HT1080 (cell line): ENCODE data around the gene SBNO1. TPM values are rescaled to one million over a fixed set of nuclear protein-coding genes. Genes with fewer than 3 reads are reported as not detected.
"Not testable (repeated sequence)": the region's sequence is repeated elsewhere in the genome, so short reads cannot be mapped to it uniquely, and the experiment has no call there.

ENCODE experiments used
- DNase-seq: peaks from one replicate; pipeline ENCODE4 v3.0.0-alpha.2; 2015; ENCODE audit warnings: low read depth
- polyA plus RNA-seq, 2 experiments: library from polyadenylated mRNA; depleted of rRNA; stranded (reverse); fragments of >200 nt; gene quantifications; 2 replicates each; pipeline ENCODE4 v1.2.3, GENCODE V29; 2015
- total RNA-seq: library from RNA; depleted of rRNA; stranded (reverse); fragments of >200 nt; shearing (Covaris generic); gene quantifications from 2 replicates; pipeline ENCODE4 v1.2.3, GENCODE V29; 2014; rRNA removed

SBNO1 gene
- 24.0 and 29.0 TPM in 2 replicates for total RNA-seq
- polyA plus RNA-seq (2015; cell fraction: cytosol; rRNA removed): 15.8 and 21.8 TPM in 2 replicates
- polyA plus RNA-seq (2015; cell fraction: nucleus; rRNA removed): 26.8 and 27.6 TPM in 2 replicates

- DNase-seq: peak; percentile 27
Measured at GRCh38 chr12:123364532-123365024, at the start of gene SBNO1. Gene SBNO1, minus strand, starts transcription at chr12:123364847. Its CDS starts 14,406 bp downstream, at chr12:123350441.

GRCh38 chr12:123410041-123410412 is 45.4 kb upstream of the SBNO1 start:
- no peak for DNase-seq

GRCh38 chr12:123409284-123410040 is 44.8 kb upstream of the SBNO1 start:
- not testable (repeated sequence) for DNase-seq

- not testable (repeated sequence) for DNase-seq
Measured at GRCh38 chr12:123408619-123409018, 44.0 kb upstream of the SBNO1 start.

GRCh38 chr12:123407934-123408333 is 43.3 kb upstream of the SBNO1 start:
- not testable (repeated sequence) for DNase-seq

- not testable (repeated sequence) for DNase-seq
Measured at GRCh38 chr12:123407269-123407668, 42.6 kb upstream of the SBNO1 start.

DNA sequence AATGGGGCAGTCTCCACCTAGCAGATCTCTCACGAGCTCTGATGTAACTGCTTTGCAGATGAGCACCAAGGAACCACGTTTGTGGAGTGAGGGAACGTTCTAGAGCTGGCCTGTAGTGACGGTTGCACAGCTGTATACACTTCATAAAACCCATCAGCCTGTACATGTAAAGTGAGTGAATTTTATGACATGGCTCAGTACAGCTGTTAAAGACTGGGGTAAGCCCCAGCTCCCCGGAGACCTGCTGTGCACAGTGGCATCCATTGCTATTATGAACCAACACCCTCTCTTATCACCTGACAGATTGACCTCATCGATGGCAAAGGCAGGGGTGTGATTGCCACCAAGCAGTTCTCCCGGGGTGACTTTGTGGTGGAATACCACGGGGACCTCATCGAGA is 39.9 kb upstream of the SBNO1 start:
- no peak for DNase-seq

- no peak for DNase-seq
Measured at GRCh38 chr12:123401753-123402683, 37.4 kb upstream of the SBNO1 start.

DNA sequence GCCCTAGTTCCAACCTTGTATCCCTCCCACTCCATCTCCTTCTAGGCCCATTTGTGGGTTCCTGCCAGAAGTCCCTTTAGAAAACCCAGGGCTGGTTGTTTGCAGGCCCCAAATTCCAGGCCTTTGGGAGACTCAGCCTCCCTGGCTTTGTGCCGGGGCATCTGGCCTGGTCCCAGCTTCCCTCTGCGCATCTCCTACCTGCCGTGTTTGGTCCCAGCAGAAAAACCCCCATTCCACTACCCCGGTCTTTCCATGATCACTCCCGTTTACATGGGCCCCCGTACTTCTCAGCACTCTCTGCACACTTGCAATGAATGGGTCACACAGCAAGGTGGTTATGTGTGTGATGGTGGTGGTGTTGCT is 34.6 kb upstream of the SBNO1 start:
- DNase-seq: no peak

GRCh38 chr12:123398550-123399254 is 34.1 kb upstream of the SBNO1 start:
- DNase-seq: no peak

GRCh38 chr12:123398177-123398549 is 33.5 kb upstream of the SBNO1 start:
- DNase-seq: no peak

DNA sequence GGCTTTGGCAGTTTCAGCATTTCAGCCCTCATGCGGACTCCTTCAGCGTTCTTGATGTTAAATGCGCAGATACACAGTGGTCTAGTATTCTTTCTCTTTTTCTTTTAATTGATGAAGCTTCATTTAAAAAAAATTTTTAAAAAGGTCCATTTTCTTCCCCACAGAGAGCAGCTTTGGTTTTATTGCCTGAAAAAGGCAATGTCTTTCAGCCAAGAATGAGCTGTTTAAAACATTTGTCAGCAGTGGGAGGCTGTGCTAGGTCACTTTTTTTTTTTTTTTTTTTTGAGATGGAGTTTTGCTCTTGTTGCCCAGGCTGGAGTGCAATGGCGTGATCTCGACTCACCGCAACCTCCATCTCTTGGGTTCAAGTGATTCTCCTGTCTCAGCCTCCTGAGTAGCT is 32.8 kb upstream of the SBNO1 start:
- no peak for DNase-seq

- DNase-seq: no peak
Measured at GRCh38 chr12:123396954-123397353, 32.3 kb upstream of the SBNO1 start.

DNA sequence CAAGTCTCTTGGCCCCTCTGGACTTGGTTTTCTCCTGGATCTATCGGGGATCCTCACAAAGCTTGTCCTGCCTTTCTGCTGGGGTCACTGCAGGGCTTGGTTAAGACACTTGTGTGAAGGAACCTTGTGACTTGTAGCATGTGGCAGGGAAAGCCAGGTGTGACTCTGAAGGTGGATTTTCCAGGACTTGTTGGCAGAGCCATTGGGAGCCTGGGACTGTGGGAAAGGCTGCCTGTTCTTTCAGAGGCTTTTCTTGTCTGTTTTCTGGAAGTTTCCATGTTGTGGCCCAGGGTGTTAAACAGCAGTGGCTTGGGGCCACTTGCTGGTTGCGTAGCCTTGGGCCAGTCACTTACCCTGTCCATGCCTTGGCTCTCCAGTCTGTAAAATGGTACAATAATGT is 31.9 kb upstream of the SBNO1 start:
- DNase-seq: no peak

DNA sequence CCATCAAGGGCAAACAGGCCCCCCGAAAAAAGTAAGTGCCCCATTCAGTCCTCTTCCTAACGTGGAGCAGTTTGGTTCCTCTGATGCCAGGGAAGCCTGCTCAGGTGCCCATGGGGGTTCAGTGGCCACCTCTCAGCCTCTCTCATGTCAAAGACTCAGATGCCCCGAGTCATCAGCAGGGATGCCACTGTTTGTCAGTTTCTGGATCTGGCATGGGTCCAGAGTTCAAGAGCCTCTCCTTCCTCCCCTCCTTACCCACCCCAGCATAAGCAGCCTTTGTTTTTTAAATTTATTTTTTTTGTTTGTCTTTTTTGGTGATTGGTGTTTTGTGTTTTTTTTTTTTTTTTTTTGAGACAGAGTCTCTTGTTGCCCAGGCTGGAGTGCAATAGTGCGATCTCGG is 30.6 kb upstream of the SBNO1 start:
- DNase-seq: no peak

GRCh38 chr12:123393747-123394146 is 29.1 kb upstream of the SBNO1 start:
- DNase-seq: no peak

GRCh38 chr12:123391546-123392343 is 27.1 kb upstream of the SBNO1 start:
- DNase-seq: no peak

GRCh38 chr12:123390498-123391426 is 26.1 kb upstream of the SBNO1 start:
- DNase-seq: no peak

GRCh38 chr12:123389560-123390351 is 25.1 kb upstream of the SBNO1 start:
- no peak for DNase-seq
